Bronchial smooth muscle cell (primary cell): Measurements from ENCODE around the gene OR6C1. TPM values are rescaled to one million over a fixed set of nuclear protein-coding genes. Genes with fewer than 3 reads are reported as not detected.

ENCODE experiments used
- total RNA-seq: library from RNA; depleted of rRNA; stranded (reverse); fragments of >200 nt; gene quantifications from 2 replicates; pipeline ENCODE4 v1.2.1, GENCODE V29; 2014

The OR6C1 gene
- not detected in 2 replicates for total RNA-seq

GRCh38 chr12:55314043-55314442 lies at the start of gene OR6C1:
Gene OR6C1 (plus strand): TSS chr12:55314343. CDS start chr12:55320600, 6,257 bp downstream.

GRCh38 chr12:55296469-55296868 lies 17.7 kb upstream of the OR6C1 start, which contains the start of gene OR6C6:
Gene OR6C6 (minus strand): TSS chr12:55296569. CDS start chr12:55295232, 1,337 bp downstream.

GRCh38 chr12:55330446-55330845 lies 16.3 kb downstream of the OR6C1 start, which contains the start of gene OR6C3:
Gene OR6C3 (plus strand): TSS chr12:55330746. CDS start chr12:55331701, 955 bp downstream.

GRCh38 chr12:55362675-55363074 lies 48.5 kb downstream of the OR6C1 start, which contains the start of gene OR6C75:
Gene OR6C75 (plus strand): TSS chr12:55362975. CDS start chr12:55365111, 2,136 bp downstream.

Other genes with a start within 250 kb of the OR6C1 start
- not detected in 2 replicates for gene OR9K2, start 187.9 kb upstream of the OR6C1 start, total RNA-seq
- not detected in 2 replicates for gene OR10A7, start 93.3 kb upstream of the OR6C1 start, total RNA-seq
- not detected in 2 replicates for gene OR6C74, start 69.7 kb upstream of the OR6C1 start, total RNA-seq
- gene OR6C6, start 17.8 kb upstream of the OR6C1 start, total RNA-seq = not detected in 2 replicates
- not detected in 2 replicates for gene OR6C3, start 16.4 kb downstream of the OR6C1 start, total RNA-seq
- not detected in 2 replicates for gene OR6C75, start 48.6 kb downstream of the OR6C1 start, total RNA-seq
- gene OR6C65, start 86.2 kb downstream of the OR6C1 start, total RNA-seq = not detected in 2 replicates
- 0.16 TPM in 1 of 2 replicates, not detected in the other for gene OR6C76, start 111.9 kb downstream of the OR6C1 start, total RNA-seq
- not detected in 2 replicates for gene OR6C2, start 129.7 kb downstream of the OR6C1 start, total RNA-seq
- not detected in 2 replicates for gene OR6C70, start 155.8 kb downstream of the OR6C1 start, total RNA-seq
- not detected in 2 replicates for gene OR6C68, start 178.0 kb downstream of the OR6C1 start, total RNA-seq
- not detected in 2 replicates for gene OR6C4, start 235.3 kb downstream of the OR6C1 start, total RNA-seq